Left renal pelvis (tissue), 4 donors: ENCODE measurements around the gene F2. TPM values are rescaled to one million over a fixed set of nuclear protein-coding genes. Genes with fewer than 3 reads are reported as not detected.
"Not testable (repeated sequence)": the region's sequence is repeated elsewhere in the genome, so short reads cannot be mapped to it uniquely, and the experiment has no call there.

Source experiments
- DNase-seq, 4 donors: peaks; one replicate each; pipeline ENCODE4 v3.0.0-alpha.2; 2013; ENCODE audit warnings: low read depth in 4 of 4, low spot score in 3 of 4
- polyA plus RNA-seq, 4 donors: library from polyadenylated mRNA; unstranded; fragments of 120-200 nt; gene quantifications; one replicate each; pipeline ENCODE4 v1.2.1, GENCODE V29; 2013; ENCODE audit not compliant: insufficient read length in 4 of 4

Gene F2
- polyA plus RNA-seq, 4 donors = 0.34 to 3.0 (median 0.41) TPM; not detected in 1

- DNase-seq = no peak
Measured at GRCh38 chr11:46682773-46683752, 36.0 kb upstream of the F2 start.

GRCh38 chr11:46684367-46684766 lies 34.6 kb upstream of the F2 start:
- no peak for DNase-seq

GRCh38 chr11:46686886-46687795 lies 31.9 kb upstream of the F2 start:
- DNase-seq = no peak

- DNase-seq = no peak
Measured at GRCh38 chr11:46690702-46691101, 28.3 kb upstream of the F2 start.

GRCh38 chr11:46692450-46692849 lies 26.6 kb upstream of the F2 start:
- DNase-seq = no peak

GRCh38 chr11:46693597-46694012 lies 25.4 kb upstream of the F2 start:
- no peak for DNase-seq

GRCh38 chr11:46694072-46694471 lies 24.9 kb upstream of the F2 start:
- DNase-seq = no peak

- no peak for DNase-seq
Measured at GRCh38 chr11:46694607-46695006, 24.4 kb upstream of the F2 start.

GRCh38 chr11:46695345-46696211 lies 23.4 kb upstream of the F2 start:
- no peak for DNase-seq

- no peak for DNase-seq
Measured at GRCh38 chr11:46696212-46696558, 22.8 kb upstream of the F2 start.

- DNase-seq = no peak
Measured at GRCh38 chr11:46697303-46697702, 21.7 kb upstream of the F2 start.

- DNase-seq = no peak
Measured at GRCh38 chr11:46697723-46698122, 21.3 kb upstream of the F2 start.

GRCh38 chr11:46698597-46698996 lies 20.4 kb upstream of the F2 start:
- DNase-seq = no peak

GRCh38 chr11:46700241-46701077 lies 18.6 kb upstream of the F2 start, which contains the start of the genes ARHGAP1 and ZNF408:
ARHGAP1 (minus strand) TSS chr11:46700619; CDS start chr11:46696107, 4,512 bp downstream.
ZNF408 (plus strand) TSS chr11:46701031; CDS start chr11:46701048, 17 bp downstream.
- DNase-seq = peak; percentile 95 to 98 (median 96)

- no peak for DNase-seq
Measured at GRCh38 chr11:46701078-46701654, 17.8 kb upstream of the F2 start.

- no peak for DNase-seq
Measured at GRCh38 chr11:46705070-46705688, 13.8 kb upstream of the F2 start.

GRCh38 chr11:46706886-46707285 lies 12.1 kb upstream of the F2 start:
- DNase-seq = no peak

GRCh38 chr11:46709351-46709750 lies 9.7 kb upstream of the F2 start:
- DNase-seq = not testable (repeated sequence)
